AML-193 (cell line): ENCODE results near the gene ZMAT2.
"Not testable (repeated sequence)": the region's sequence is repeated elsewhere in the genome, so short reads cannot be mapped to it uniquely, and the experiment has no call there.

ENCODE experiments used
- DNase-seq, 2 experiments: peaks; one replicate each; lab custom pipeline; 2025; lab: John Stamatoyannopoulos, UW

The ZMAT2 gene

GRCh38 chr5:140700177-140701144, at the start of gene ZMAT2:
ZMAT2 (plus strand) TSS chr5:140700447; CDS start chr5:140700461, 14 bp downstream.
- peak; percentile 95 to 97 for DNase-seq

- DNase-seq = no peak
These were observed 41.4 kb upstream of the ZMAT2 start for GRCh38 chr5:140658870-140659269.

- not testable (repeated sequence) for DNase-seq
These were observed 39.9 kb upstream of the ZMAT2 start for GRCh38 chr5:140660371-140660770.

GRCh38 chr5:140664030-140664358, 36.3 kb upstream of the ZMAT2 start:
- no peak for DNase-seq

- peak; percentile 92 to 93 for DNase-seq
These were observed 35.7 kb upstream of the ZMAT2 start, which contains the start of gene WDR55 for GRCh38 chr5:140664359-140665119. WDR55 (plus strand) TSS chr5:140664904; CDS start chr5:140664913, 9 bp downstream.

- DNase-seq = not testable (repeated sequence)
These were observed 29.2 kb upstream of the ZMAT2 start for GRCh38 chr5:140671035-140671434.

- DNase-seq = no peak
These were observed 28.6 kb upstream of the ZMAT2 start for GRCh38 chr5:140671472-140672125.

- DNase-seq = no peak
These were observed 27.6 kb upstream of the ZMAT2 start for GRCh38 chr5:140672455-140673186.

- no peak for DNase-seq
These were observed 26.9 kb upstream of the ZMAT2 start, which contains the start of gene DND1 for GRCh38 chr5:140673187-140673976. DND1 (minus strand) TSS chr5:140673576; CDS start chr5:140673542, 34 bp downstream.

- no peak for DNase-seq
These were observed 26.0 kb upstream of the ZMAT2 start for GRCh38 chr5:140674211-140674610.

GRCh38 chr5:140674629-140675028, 25.6 kb upstream of the ZMAT2 start:
- DNase-seq = no peak

GRCh38 chr5:140677947-140678346, 22.3 kb upstream of the ZMAT2 start:
- no peak for DNase-seq

- DNase-seq = no peak
These were observed 21.3 kb upstream of the ZMAT2 start for GRCh38 chr5:140678993-140679392.

- no peak for DNase-seq
These were observed 9.8 kb upstream of the ZMAT2 start for GRCh38 chr5:140690376-140690932.

GRCh38 chr5:140690941-140691924, 9.0 kb upstream of the ZMAT2 start, which contains the start of the genes HARS1 and HARS2:
HARS1 (minus strand) TSS chr5:140691370; CDS start chr5:140691304, 66 bp downstream.
HARS2 (plus strand) TSS chr5:140691455; CDS start chr5:140691649, 194 bp downstream.
- peak; percentile 87 to 92 for DNase-seq

- no peak for DNase-seq
These were observed 6.0 kb upstream of the ZMAT2 start for GRCh38 chr5:140694276-140694675.

- DNase-seq = no peak
These were observed 3.3 kb upstream of the ZMAT2 start for GRCh38 chr5:140696891-140697492.

GRCh38 chr5:140707812-140708211, 7.6 kb downstream of the ZMAT2 start:
- no peak for DNase-seq
